GM21390 (cell line): Measurements from ENCODE around the gene DUSP19.
A peak's percentile ranks its signal among the peaks of the same experiment; 100 is the strongest.

Source experiments
- ATAC-seq: cut with Tn5 transposase; IDR thresholded peaks from one replicate; pipeline ENCODE4 v1.9.1; 2021; ENCODE audit not compliant: unreplicated experiment

The DUSP19 gene

DNA sequence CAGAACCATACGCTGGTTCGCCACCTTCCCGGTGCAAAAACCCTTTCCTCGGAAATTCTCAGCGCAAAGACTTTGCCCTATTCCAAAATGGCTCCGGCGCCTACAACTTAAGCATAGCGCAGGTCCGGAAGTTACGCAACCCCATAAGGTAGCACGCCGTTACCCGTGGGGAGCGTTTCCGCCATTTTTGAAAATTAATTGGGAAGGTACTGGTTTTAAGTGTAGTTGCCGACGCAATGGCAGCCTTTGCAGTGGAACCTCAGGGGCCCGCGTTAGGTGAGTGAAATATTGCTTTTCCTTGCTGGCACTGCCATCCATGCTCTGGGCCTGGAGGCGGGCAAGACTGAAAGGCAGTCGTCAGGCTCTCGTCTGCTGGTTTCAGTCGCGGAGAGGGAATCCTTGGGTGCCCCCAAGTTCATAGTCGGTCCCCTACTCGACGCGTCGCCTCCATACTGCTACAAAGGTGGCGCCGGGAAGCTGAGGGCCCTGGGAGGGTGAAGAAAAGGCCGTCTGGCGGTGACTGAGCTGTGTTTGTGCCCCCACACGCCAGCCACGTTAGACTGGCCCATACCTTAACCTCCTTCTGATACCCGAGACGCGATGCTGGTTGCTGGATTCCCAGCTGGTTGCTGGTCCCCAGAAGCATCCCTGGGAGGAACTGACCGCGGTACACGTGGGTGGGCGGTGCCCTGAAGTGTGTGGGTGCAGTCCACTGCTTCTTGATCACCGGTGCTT lies 45.8 kb downstream of the DUSP19 start, which contains the start of gene NUP35:
Gene NUP35, plus strand, starts transcription at position 222 of the 735 bp plus-strand sequence. Its CDS starts 15 bp downstream, at position 237.
- ATAC-seq: peak; percentile 90

DNA sequence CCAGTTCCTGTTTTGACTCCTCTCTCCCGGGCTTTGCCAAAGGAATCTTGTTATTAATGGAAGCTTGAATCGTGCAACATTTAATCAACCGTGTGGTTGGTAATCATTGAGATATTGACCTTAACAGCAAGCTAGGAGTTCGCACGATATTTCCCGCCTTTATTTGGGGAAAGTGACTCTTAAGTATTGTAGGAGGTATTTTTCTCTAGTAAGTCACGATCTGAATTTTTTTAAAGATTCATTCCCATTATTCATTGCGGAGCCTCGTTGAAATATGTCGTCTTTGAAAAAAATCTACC lies 46.4 kb downstream of the DUSP19 start:
- no peak for ATAC-seq

DNA sequence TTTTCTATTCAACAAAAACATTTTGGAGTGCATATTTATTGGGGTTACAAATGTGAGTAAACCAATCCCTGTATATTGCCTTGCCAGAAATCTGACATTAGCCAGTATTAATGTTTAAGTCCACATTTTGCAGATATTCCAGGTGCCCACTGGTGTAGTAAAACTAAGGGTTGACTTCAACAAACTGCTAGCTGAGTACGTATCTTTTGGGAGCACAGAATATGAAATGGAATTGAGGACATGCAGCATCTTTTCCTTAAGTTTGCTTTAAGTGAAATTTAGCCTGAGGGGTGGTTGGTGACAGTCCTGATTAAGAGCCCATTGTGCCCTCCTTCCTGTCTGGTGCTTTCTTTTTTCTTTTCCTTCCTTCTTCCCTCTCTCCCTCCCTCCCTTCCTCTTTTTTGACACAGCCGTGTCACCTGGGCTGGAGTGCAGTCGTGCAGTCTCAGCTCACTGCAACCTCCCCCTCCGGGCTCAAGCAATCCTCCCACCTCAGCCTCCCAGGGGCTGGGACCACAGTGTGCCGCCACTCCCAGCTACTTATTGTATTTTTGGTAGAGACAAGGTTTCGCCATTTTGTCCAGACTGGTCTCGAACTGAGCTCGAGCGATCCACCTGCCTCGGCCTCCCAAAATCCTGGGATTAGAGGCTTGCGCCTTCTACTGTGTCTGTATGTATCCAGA lies 47.3 kb downstream of the DUSP19 start:
- ATAC-seq: no peak

DNA sequence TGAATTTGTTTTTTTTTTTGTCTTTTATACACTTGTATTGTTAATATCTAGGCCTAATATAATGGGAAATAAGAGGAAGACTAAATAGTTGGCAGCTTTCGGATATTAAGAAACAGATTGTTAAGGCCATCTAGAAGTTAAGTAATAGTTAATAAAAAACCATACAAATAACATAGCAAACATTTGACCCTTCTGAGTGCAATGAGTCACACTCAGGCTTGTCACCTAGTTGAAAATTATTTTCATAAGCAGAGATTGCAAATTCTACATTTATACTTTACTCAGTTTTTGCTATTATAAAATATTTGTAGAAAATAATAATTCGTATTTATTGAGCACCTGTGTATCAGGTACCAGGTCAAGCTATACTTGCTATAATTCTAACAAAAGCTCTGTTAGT lies 48.1 kb downstream of the DUSP19 start:
- ATAC-seq: no peak

DNA sequence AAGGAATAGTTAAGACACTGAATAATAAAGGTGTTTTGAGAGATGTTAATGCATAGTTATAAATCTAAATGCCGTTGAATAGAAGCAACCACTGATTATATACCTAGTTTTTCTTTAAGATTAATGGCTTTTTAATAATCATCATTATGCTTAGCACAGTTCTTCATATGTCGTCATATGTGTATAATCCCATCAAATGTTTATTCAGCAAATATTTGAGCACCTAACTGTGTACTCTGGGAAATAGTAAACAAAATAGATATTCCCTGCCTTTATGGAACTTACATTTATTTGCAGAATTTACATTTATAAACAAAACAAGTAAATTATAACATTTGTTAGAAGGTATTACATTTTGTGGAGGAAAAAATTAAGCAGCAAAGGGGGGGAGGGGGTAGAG lies 55.5 kb downstream of the DUSP19 start:
- ATAC-seq: no peak

DNA sequence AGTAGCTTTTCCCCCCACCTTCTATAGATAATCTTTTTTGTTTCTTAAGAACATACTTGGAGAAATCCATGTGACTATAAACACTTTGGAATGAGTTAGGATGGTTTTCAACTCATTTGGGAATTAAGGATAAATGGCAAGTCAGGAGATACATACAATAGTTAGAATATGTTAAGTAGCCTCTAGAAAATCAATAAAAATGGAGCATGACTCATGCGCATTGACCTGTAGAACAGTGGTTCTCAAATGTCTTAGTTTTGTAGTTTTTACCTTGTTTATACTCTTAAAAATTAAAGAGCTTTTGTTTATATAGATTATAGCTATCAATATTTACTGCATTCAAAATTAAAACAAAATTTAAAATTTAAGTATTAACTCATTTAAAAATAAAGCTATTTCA lies 70.4 kb downstream of the DUSP19 start:
- ATAC-seq: no peak

DNA sequence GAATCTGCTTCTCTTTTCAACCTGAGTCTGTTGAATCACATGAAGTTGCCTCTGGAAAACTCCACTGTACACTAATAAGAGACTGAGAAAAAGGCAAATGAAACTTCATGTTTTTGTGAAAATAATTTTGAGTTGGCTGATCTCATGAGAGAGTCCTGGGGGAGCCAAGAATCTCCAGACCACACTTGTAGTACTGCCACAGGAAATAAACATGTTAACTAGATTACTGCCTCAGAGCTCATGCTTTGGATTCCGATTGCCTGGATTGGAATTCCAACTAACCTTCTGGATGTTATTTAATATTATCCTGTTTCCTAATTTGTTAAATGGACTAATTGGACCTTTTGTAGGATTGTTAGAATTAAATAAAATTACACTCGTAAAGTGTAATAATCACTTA lies 70.9 kb downstream of the DUSP19 start:
- ATAC-seq: no peak
